Hematopoietic multipotent progenitor cell treated with erythropoietin and hydrocortisone succinate and interleukin-3 and kit ligand, for 8 days (in vitro differentiated cells): ENCODE results near the gene PNPLA8.
A peak's percentile ranks its signal among the peaks of the same experiment; 100 is the strongest.
"Not testable (repeated sequence)": the region's sequence is repeated elsewhere in the genome, so short reads cannot be mapped to it uniquely, and the experiment has no call there.

Source experiments
- DNase-seq: peaks from one replicate; pipeline ENCODE4 v3.0.0-alpha.2; 2015

Gene PNPLA8

GRCh38 chr7:108525985-108526767, at the start of gene PNPLA8:
Gene PNPLA8 (minus strand): TSS chr7:108526135. CDS start chr7:108515491, 10,644 bp downstream.
- DNase-seq = peak; percentile 99

- DNase-seq = no peak
These were observed 49.2 kb upstream of the PNPLA8 start for GRCh38 chr7:108575156-108575555.

GRCh38 chr7:108572480-108572879, 46.5 kb upstream of the PNPLA8 start:
- no peak for DNase-seq

- DNase-seq = peak; percentile 78
These were observed 44.3 kb upstream of the PNPLA8 start for GRCh38 chr7:108570146-108570755.

- peak; percentile 99 for DNase-seq
These were observed 43.6 kb upstream of the PNPLA8 start, which contains the start of the genes DNAJB9 and THAP5 for GRCh38 chr7:108569381-108570145. Gene DNAJB9 (plus strand): TSS chr7:108569874. CDS start chr7:108571727, 1,853 bp downstream. Gene THAP5 (minus strand): TSS chr7:108569706. CDS start chr7:108569569, 137 bp downstream.

GRCh38 chr7:108568801-108569380, 43.0 kb upstream of the PNPLA8 start:
- DNase-seq = no peak

GRCh38 chr7:108565987-108566386, 40.1 kb upstream of the PNPLA8 start:
- DNase-seq = peak; percentile 26

GRCh38 chr7:108561047-108561619, 35.2 kb upstream of the PNPLA8 start:
- no peak for DNase-seq

- no peak for DNase-seq
These were observed 33.3 kb upstream of the PNPLA8 start for GRCh38 chr7:108559253-108559652.

- DNase-seq = no peak
These were observed 31.7 kb upstream of the PNPLA8 start for GRCh38 chr7:108557617-108558016.

GRCh38 chr7:108557191-108557590, 31.3 kb upstream of the PNPLA8 start:
- no peak for DNase-seq

- DNase-seq = not testable (repeated sequence)
These were observed 30.7 kb upstream of the PNPLA8 start for GRCh38 chr7:108556665-108557064.

- not testable (repeated sequence) for DNase-seq
These were observed 22.4 kb upstream of the PNPLA8 start for GRCh38 chr7:108548141-108548896.

- DNase-seq = no peak
These were observed 15.5 kb upstream of the PNPLA8 start for GRCh38 chr7:108541478-108541877.

GRCh38 chr7:108538685-108539084, 12.8 kb upstream of the PNPLA8 start:
- not testable (repeated sequence) for DNase-seq

- peak; percentile 95 for DNase-seq
These were observed 12.3 kb upstream of the PNPLA8 start for GRCh38 chr7:108538236-108538635.

GRCh38 chr7:108537229-108537628, 11.3 kb upstream of the PNPLA8 start:
- DNase-seq = peak; percentile 43

- DNase-seq = no peak
These were observed 9.8 kb upstream of the PNPLA8 start for GRCh38 chr7:108535744-108536143.

GRCh38 chr7:108535257-108535656, 9.3 kb upstream of the PNPLA8 start:
- no peak for DNase-seq

- DNase-seq = no peak
These were observed 7.8 kb upstream of the PNPLA8 start for GRCh38 chr7:108533712-108534111.

- DNase-seq = no peak
These were observed 3.4 kb upstream of the PNPLA8 start for GRCh38 chr7:108529341-108529740.

- no peak for DNase-seq
These were observed 2.3 kb upstream of the PNPLA8 start for GRCh38 chr7:108528183-108528712.
